Heart left ventricle (tissue), 16 donors: ENCODE data around the gene FAXDC2. TPM values are rescaled to one million over a fixed set of nuclear protein-coding genes. Genes with fewer than 3 reads are reported as not detected.

Source experiments
- ATAC-seq, 4 donors: fragments of 200-7000 bp; cut with Tn5 transposase; one replicate each; pipeline ENCODE4 v1.9.1; 2020 to 2022; ENCODE audit warnings: moderate library complexity in 4 of 4, mild to moderate bottlenecking in 3 of 4, moderate number of reproducible peaks in 1 of 4
- DNase-seq, 5 donors: peaks; one replicate each; pipeline ENCODE4 v3.0.0-alpha.2; 2020
- H3K27ac ChIP-seq, 12 donors: fragments of 200-600 bp; sonication (generic) in 4 of 12; one replicate each; pipeline versions ENCODE4 v1.5.0 to v1.8.0; 2016 to 2022; ENCODE audit warnings: mild to moderate bottlenecking in 2 of 12
- H3K27me3 ChIP-seq, 9 donors: fragments of 200-600 bp; sonication (generic) in 2 of 9; one replicate each; pipeline versions ENCODE4 v1.5.1 to v1.8.0; 2016 to 2022; ENCODE audit warnings: mild to moderate bottlenecking in 3 of 9
- H3K36me3 ChIP-seq, 9 donors: fragments of 200-600 bp; sonication (generic) in 2 of 9; one replicate each; pipeline versions ENCODE4 v1.5.0 to v1.8.0; 2018 to 2022; ENCODE audit warnings: mild to moderate bottlenecking in 2 of 9
- H3K4me1 ChIP-seq, 12 donors: fragments of 200-600 bp; sonication (generic) in 4 of 12; one replicate each; pipeline versions ENCODE4 v1.5.0 to v1.8.0; 2016 to 2022; ENCODE audit warnings: mild to moderate bottlenecking in 3 of 12
- H3K4me3 ChIP-seq, 12 donors: fragments of 200-600 bp; sonication (generic) in 4 of 12; one replicate each; pipeline versions ENCODE4 v1.5.0 to v1.8.0; 2017 to 2022; ENCODE audit warnings: mild to moderate bottlenecking in 9 of 12, moderate library complexity in 4 of 12
- H3K9me3 ChIP-seq, 12 donors: fragments of 200-600 bp; sonication (generic) in 4 of 12; one replicate each; pipeline versions ENCODE4 v1.5.0 to v1.8.0; 2016 to 2022; ENCODE audit warnings: mild to moderate bottlenecking in 1 of 12
- CTCF ChIP-seq, 12 donors: fragments of 200-600 bp; sonication (generic) in 4 of 12; IDR thresholded peaks; one replicate each; pipeline versions ENCODE4 v1.5.0 to v1.8.0; 2018 to 2022; ENCODE audit warnings: antibody characterized with exemption in 12 of 12, mild to moderate bottlenecking in 5 of 12
- POLR2A ChIP-seq, 2 donors: fragments of 450-650 bp; IDR thresholded peaks; one replicate each; pipeline ENCODE4 v1.6.1; 2017; ENCODE audit warnings: antibody characterized with exemption in 2 of 2, mild to moderate bottlenecking in 2 of 2, moderate library complexity in 2 of 2
- WGBS, 4 donors: extraction: QIAGEN DNeasy Blood & Tissue Kit in 2 of 4; methylation state at CpG; one replicate each; pipeline versions ENCODE4 v1.1.5 to v1.1.7; 2013 to 2018; 5-methylcytosine and 5-hydroxymethylcytosine counted together
- intact Hi-C, 10 donors: fragments of 100-400 bp; cut with DNase I; formaldehyde crosslinking; loops; one replicate each; pipeline versions ENCODE4 v1.11.1 to v1.14.2; 2022
- polyA plus RNA-seq, 2 donors: library from polyadenylated mRNA; stranded (reverse); fragments of 200-250 nt; gene quantifications; one replicate each; pipeline ENCODE4 v1.2.3, GENCODE V29; 2013
- total RNA-seq, 9 donors: library from RNA; depleted of rRNA in 2 of 9; stranded (reverse); fragments of >200 nt in 2 of 9; fragmentation: NEBNext Ultra II Directional in 3 of 9; extraction: Animal tissue kit (Norgen Biotek cat#: 25700) in 3 of 9; gene quantifications; one replicate each; pipeline versions ENCODE4 v1.1.0 to v1.2.4, GENCODE V29; 2016 to 2023
- donor health status: ischemic (EF 13 %, LVEDD 7.1; RV severe dilation, severe dysfunction).
- donor health status: healthy with polysubstance abuse.
- donor health status: DM: no; HTN: yes; CAD: no.
- donor health status: DM: no; HTN: no; CAD: no.
- donor health status: ischemic (EF 25% LVEDD 6.9; RV normal size, moderate dysfunction).
- donor health status: ischemic (EF 25% LVEDD 5.7; RV mildly dilated, moderate dysfunction).
- donor health status: healthy.
- donor health status: DM: yes; HTN: yes; CAD: no.
- donor health status: ischemic (EF 35%, LVEDD 5.7; RV mildly dilated, moderate dysfunction).
- donor health status: nonischemic (EF 11% LVEDD 7.7; RV severe dilation, severe dysfunction).
- donor health status: DM: yes; HTN: yes; CAD: no.
- donor health status: PGD.
- donor health status: ischemic (EF 29% LVEDD 5.4; RV normal size, mild dysfunction).
- donor health status: nonischemic (EF 23%, LVEDD 6.1; RV moderate dilation, normal function).

The FAXDC2 gene
- total and polyA plus RNA-seq, 11 donors, result 5.3 to 39.5 (median 21.9) TPM

GRCh38 chr5:154831451-154831850, 19.0 kb downstream of the FAXDC2 start:
- H3K4me3 ChIP-seq, result no peak overlapping the region
- 89 to 93% (median 91%) methylated on average over 7 of the region's 7 CpGs for WGBS, 4 donors
- DNase-seq (no peak), ATAC-seq (no peak)
- peaks cover 0 to 84% (median 43%) of the 10 kb centered on the region in 9 donors for H3K36me3 ChIP-seq
- TF ChIP-seq POLR2A (IDR thresholded peaks at IDR 0.05) (no peak), CTCF (IDR thresholded peaks at IDR 0.05) (no peak)
- no peaks in the 10 kb centered on the region for H3K27me3 ChIP-seq
- H3K4me1 ChIP-seq, result peaks cover 0 to 30% (median 19%) of the 10 kb centered on the region in 12 donors
- intact Hi-C loops, result no loop called here
- no peaks in the 10 kb centered on the region for H3K9me3 ChIP-seq
- no peak overlapping the region for H3K27ac ChIP-seq

DNA sequence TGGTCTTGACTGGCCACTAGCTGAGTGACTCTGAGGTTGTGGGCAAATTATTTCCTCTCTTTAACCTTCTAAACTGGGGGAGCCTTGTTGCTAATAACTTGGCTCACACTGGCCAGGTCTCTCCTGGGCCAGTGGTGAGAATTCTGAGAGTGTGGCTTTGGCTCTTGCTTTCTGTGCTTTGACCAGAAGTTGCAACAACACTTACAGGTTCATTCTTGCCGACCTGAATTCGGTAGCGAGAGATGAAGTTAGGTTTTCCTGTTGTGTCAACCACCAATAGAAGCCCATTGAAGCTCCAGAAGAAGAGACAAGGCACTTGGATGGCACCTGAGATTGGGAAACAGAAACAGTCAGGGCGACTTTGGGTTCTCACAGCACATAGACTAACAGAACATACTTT, 19.8 kb downstream of the FAXDC2 start:
- no peak for DNase-seq
- 90 to 94% (median 91%) methylated on average over 4 of the region's 4 CpGs for WGBS, 4 donors
- TF ChIP-seq CTCF (IDR thresholded peaks at IDR 0.05) (no peak), POLR2A (IDR thresholded peaks at IDR 0.05) (no peak)
- H3K27ac ChIP-seq, result no peak overlapping the region
- intact Hi-C loops, result no loop called here
- ATAC-seq, result no peak
- H3K36me3 ChIP-seq, result peaks cover 0 to 90% (median 46%) of the 10 kb centered on the region in 9 donors
- H3K9me3 ChIP-seq, result no peaks in the 10 kb centered on the region
- no peak overlapping the region for H3K4me3 ChIP-seq
- no peaks in the 10 kb centered on the region for H3K27me3 ChIP-seq
- peaks cover 0 to 27% (median 13%) of the 10 kb centered on the region in 12 donors for H3K4me1 ChIP-seq

GRCh38 chr5:154830219-154830595, 20.2 kb downstream of the FAXDC2 start:
- TF ChIP-seq POLR2A (IDR thresholded peaks at IDR 0.05), result no peak
- no peak for TF ChIP-seq CTCF (IDR thresholded peaks at IDR 0.05)
- peaks cover 0 to 23% (median 9%) of the 10 kb centered on the region in 12 donors for H3K4me1 ChIP-seq

GRCh38 chr5:154829589-154830218, 20.7 kb downstream of the FAXDC2 start:
- intact Hi-C loops, result no loop called here
- Histone ChIP-seq H3K27ac (peak overlapping the region in 1 of 12 donors; percentile 37), H3K4me3 (no peak overlapping the region), H3K4me1 (peaks cover 0 to 18% (median 4%) of the 10 kb centered on the region in 12 donors), H3K9me3 (no peaks in the 10 kb centered on the region), H3K27me3 (no peaks in the 10 kb centered on the region), H3K36me3 (peaks cover 0 to 98% (median 49%) of the 10 kb centered on the region in 9 donors)
- 76 to 85% (median 81%) methylated on average over 4 of the region's 4 CpGs for WGBS, 4 donors
- no peak for ATAC-seq
- TF ChIP-seq CTCF (IDR thresholded peaks at IDR 0.05) (no peak), POLR2A (IDR thresholded peaks at IDR 0.05) (no peak)
- DNase-seq, result no peak

More at GRCh38 chr5:154830219-154830595, 20.2 kb downstream of the FAXDC2 start:
- Histone ChIP-seq H3K9me3 (no peaks in the 10 kb centered on the region), H3K36me3 (peaks cover 0 to 94% (median 48%) of the 10 kb centered on the region in 9 donors), H3K27ac (no peak overlapping the region), H3K4me3 (no peak overlapping the region), H3K27me3 (no peaks in the 10 kb centered on the region)
- DNase-seq (no peak), ATAC-seq (no peak)
- intact Hi-C loops, result no loop called here
- 77 to 90% (median 88%) methylated on average over 7 of the region's 7 CpGs for WGBS, 4 donors
